ENCODE data around the gene EPN3.

EPN3 gene

DNA sequence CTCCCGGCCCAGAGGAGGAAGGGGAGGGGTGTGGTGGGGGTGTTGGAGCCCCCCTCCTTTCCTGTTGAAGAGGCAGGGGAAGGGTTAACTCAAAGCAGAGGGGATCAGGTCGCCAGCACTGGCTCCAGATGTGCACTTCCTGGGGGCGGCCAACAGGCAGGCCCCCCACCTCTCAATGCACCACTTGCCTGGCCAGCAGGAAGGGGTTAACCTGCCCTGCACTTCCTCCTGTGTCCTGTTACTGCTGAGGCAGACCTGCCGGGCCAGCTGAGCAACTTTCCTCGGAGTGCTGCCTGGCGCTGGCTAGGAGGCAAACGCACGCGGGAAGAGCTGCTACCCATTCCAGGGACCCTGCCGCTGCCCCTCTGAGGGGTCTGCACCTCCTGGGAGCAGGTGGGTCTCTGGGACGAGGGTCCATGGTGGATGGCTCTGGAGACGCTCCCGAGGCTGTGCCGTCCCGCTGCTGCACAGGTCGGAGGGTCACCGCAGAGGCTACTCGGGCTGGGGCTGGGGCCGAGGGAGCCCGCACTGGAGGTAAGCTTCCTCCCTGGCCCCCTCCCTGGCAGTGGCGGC is at the start of gene EPN3:
Gene EPN3 (plus strand): TSS at position 284 of the 573 bp plus-strand sequence. CDS start 3,822 bp downstream, outside the sequence.
- DNase-seq (ENCODE audit: low read depth, low spot score): no peak

DNA sequence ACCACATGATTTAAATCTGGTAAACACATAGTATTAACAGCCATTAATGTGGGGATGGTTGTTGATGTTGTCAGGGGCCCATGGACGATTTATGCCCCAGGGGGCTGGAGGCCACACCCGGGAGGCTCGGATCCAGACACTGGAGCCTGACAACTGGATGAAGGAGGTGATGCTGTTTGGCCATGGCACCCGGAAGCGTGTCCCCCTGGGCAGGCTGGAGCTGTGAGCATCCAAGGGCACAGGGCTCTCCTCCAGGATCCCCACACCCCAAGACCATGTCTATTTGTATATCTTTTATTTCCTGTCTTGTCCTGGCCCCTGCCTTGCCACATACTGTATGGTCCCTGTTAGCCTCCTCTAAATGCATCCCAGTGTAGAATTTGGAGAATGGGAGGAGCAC is 49.3 kb upstream of the EPN3 start:
- no peak for DNase-seq (ENCODE audit: low read depth, low spot score)

DNA sequence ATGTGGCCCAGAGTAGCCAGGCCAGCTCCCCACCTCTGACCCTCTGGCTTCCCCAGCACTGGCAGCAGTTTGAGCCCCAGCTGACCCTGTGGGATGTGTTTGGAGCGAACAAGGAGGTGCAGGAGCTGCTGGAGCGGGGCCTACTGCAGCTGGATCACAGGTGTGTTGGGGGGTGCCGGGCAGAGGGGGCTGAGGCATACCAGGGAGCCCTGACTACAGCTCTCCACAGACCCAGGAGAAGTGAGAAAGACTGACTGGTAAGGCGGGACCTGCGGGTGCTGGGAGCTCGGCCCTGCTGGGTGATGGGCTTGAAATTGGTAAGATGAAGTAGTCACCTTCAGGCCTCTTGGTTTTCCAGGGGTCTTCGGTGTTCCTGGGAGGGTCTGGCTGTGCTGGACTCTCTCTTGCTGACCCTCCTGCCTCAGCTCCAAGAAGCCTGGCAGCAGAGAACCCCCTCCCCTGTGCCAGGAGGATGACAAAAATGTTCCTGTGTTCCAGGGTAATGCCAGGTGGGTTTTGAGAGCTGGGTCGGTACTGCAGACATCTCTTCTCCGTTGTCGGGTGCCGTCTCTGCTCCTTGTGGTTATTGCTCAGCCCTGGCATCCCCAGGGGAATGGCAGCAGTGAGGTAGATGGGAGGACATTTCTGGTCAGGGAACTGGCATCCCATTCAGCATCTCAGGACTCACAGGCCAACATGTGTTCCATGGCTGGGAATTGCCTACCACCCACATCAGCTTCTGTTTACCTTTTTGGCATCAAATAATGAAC is 48.0 kb upstream of the EPN3 start:
- DNase-seq (ENCODE audit: low read depth, low spot score): no peak

DNA sequence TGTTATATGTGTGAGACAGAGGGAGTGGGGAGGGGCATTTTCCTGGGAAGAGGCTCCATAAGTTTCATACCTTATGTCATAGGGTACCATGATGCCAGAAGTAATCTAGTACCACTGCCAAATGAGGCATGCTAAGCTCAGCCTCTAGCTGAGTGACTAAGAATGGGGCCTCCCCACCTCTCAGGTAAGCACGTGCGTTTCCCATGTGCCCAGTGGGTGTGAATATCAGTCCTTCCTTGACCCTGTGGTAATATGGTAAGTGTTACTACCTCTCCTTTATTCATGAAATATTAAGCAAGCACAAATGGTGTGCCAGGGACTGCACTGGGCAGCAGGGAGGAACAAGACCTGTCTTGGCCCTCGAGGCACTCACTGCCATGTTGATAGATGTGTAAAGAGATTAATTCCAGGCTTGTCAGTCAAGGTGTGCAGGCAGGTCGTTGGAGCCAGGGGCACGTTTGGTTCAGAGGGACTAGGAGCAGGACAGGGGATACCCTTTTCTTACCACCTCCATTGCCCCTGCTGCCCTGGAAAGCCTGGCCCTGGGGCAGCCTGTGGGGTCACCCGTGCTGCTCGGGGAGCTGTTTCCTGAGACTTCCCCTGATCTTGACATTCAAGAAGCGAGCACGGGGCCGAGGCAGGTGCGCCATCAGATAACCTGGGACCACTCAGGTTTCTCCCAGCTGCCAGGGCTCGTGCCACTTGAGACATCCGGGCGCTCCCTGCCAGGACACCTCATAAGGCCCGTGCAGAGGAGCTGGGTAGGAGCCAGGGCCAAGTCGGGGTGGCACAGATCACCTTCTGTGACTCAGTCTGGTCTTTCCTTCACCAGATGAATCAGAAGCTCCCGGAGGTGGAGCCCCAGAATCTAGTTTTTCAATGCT is 45.1 kb upstream of the EPN3 start:
- no peak for DNase-seq (ENCODE audit: low read depth, low spot score)

DNA sequence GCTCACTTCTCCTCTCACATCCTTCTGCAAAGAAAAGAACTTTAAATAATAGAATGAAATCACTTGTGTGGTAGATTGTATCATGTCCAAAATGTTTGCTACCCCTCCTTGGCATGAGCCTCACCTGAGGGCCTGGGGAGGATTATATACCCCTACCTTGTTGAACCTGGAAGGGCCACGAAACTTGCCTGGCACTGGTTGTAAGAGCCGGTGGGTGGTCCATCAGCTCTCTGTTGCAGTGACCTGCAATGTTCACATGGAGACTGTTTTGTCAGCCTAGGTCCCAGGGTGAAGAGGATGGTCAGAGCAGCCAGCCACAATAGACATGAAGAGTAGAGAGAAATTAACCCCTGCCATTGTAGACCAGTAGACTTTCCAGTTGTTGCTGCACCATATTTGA is 43.7 kb upstream of the EPN3 start:
- DNase-seq (ENCODE audit: low read depth, low spot score): no peak

DNA sequence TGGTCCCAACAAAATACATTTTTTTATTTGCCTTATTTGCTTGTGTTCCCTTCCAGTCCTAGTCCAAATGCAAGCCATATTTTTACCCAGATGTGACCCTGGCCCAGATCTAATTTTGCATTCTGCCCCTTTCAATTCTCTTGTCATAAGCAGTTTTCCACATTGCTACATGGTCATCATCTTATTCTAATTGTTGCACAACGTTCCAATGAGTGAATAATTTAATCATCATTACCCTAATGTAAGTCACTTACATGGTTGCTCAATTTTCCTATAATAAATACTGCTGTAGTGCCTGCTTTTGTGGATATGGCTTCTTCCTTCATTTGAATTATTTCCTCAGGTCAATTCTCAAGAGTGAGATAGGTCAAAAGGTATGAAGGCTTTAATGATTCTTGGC is 41.0 kb upstream of the EPN3 start:
- DNase-seq (ENCODE audit: low read depth, low spot score): no peak

DNA sequence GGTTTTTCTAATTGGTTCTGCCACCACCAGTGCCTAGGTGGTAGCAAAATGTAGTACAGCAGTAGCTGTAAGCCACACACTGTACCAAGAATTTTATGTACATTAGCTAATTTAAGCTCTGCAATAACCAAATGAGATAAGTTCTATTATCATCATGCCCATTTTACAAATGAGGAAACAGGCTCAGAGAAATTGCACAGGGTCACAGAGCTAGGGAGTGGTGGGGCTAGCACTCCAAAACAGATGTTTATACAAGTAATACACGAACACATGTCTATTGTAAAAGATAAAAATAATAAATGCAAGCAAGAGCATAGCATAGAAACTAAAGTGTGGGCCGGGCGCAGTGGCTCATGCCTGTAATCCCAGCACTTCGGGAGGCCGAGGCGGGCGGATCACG is 40.3 kb upstream of the EPN3 start:
- no peak for DNase-seq (ENCODE audit: low read depth, low spot score)

DNA sequence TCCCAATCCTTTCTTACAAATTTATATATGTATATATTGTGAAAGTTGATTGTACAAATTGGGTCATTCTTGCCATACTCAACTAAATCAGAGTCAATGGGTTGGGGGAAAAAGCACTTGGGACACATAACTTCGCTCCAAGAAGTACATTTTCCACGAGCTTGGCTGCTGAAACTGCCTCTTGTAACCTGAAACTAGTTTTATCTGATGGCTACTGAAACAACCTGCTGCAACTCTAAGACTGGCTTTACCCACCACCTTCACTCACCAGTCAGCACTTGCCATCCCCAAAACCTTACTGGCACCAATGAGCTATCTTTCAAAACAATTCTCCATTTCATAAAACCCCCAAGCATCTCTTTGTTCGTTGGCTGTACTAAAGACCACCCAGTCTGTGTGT is 38.8 kb upstream of the EPN3 start:
- DNase-seq (ENCODE audit: low read depth, low spot score): no peak

DNA sequence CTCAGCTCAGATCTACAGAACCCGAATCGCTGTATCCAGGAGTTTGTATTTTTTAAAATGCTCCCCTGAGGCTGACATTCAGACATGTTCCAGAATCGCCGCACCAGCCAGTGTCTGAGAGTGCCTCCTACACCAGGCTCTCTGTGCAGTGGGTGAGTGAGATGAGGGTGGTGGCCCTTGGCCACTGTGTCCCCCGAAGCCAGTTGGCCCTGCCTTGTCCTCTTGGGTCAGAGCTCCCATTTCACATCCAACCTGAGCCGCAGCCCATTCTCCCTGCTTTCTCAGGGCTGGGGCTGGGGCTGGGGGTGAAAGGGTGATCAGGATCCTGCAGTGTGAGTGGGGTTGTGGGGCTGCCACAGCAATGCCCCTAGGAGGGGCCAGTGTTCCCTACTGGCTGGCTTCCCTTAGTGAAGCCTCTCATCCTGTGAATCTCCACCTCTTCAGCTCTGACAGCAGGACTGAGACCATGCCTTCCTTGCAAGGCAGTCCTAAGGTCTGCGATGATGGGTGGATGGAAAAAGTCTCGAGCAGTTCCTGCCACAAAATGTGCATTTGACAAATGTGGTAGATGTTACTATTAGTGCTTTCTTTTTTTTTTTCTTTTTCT is 37.2 kb upstream of the EPN3 start:
- no peak for DNase-seq (ENCODE audit: low read depth, low spot score)

DNA sequence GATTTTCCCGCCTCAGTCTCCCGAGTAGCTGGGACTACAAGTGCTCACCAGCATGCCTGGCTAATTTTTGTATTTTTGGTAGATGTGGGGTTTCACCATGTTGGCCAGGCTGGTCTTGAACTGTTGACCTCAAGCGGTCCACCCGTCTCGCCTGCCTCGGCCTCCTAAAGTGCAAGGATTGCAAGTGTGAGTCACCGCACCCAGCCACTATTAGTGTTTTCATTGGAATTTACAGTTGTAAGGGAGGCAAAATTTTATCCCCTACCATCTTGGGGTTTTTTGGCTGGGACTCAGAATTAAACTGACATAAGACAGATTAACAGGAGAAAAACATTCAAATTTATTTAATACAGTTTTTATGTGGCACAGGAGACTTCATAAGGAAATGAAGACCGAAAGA is 36.6 kb upstream of the EPN3 start:
- DNase-seq (ENCODE audit: low read depth, low spot score): no peak

DNA sequence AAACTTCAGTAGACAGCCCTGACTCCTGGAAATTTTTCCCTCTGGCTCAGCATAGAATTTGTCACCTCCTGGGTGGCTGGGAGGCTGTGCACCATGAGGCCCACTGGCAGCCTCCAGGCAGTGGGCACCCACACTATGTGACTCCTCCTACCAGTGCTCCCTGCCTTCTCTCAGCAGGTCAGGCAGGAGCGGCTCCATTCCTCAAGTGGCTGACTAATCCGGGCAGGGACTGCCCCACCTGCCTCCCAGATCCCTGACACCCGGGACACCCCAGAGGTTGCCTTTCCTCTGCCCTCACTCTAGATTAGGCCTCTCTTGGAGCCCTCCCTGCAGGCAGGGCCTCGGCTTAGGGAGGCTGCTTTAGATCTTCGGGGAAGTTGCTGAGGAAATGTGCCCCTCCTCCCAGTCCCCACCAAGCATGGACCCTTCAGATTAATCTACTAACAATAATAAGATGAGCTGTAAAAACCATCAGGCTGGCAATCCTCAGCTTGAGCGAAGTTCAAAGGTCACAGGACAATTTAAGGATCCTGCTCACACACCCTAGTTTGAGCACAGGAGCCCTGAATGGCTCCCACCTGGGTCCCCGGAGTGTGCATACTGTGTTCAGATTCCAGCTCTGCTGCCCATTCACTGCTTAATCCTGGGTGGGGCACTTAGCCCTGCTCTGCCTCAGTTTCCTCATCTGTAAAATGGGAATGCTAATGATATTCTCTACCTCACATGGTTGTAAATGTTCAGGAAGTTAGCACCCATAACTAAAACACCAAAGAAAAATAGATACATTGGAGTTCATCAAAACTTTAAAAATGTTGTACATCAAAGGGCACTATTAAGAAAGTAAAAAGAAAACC is 34.3 kb upstream of the EPN3 start:
- no peak for DNase-seq (ENCODE audit: low read depth, low spot score)

DNA sequence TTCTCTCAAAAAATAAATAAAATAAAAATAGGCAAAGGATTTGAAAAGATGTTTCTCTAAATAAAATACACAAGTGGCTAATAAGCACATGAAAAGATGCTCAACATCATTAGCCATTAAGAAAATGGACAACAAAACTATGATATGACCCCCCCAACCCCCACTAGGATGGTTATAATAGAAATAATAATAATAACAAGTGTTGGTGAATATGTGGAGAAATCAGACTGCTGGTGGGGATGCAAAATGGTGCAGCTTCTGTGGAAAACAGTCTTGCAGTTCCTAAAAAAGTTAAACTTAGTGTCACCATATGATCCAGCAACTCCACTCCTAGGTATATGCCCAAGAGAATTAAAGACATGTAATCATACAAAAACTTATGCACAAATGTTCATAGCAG is 33.3 kb upstream of the EPN3 start:
- DNase-seq (ENCODE audit: low read depth, low spot score): no peak

DNA sequence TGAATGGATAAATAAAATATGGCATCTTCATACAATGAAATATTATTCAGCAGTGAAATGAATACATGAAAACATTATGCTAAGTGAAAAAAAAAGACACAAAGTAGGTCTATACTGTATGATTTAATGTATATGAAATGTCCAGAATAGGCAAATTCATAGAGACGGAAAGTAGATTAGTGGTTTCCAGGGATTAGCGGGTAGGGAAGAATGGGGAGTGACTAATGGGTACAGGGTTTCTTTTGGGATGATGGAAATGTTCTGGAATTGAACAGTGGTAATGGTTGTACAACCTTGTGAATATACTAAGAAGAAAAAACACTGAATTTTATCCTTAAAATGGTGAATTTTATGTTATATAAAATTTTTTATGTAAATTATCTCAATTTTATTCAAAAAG is 32.8 kb upstream of the EPN3 start:
- DNase-seq (ENCODE audit: low read depth, low spot score): no peak

DNA sequence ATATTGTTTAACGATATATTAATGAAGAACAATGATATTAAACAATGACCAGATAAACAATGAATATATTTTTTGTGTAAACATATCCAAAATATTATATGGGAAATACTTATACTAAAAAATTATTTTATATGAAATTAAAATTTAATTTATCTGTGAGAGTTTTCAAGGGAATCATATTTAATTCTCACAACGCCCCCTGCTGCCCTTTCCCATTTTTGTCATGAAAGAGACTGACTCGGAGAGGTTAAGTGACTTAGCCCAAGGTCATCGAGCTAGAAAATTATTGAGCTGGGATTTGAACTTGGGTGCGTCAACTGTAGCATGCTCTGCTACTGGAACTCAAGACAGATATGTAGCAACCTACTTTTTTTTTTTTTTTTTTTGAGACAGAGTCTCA is 31.5 kb upstream of the EPN3 start:
- no peak for DNase-seq (ENCODE audit: low read depth, low spot score)

DNA sequence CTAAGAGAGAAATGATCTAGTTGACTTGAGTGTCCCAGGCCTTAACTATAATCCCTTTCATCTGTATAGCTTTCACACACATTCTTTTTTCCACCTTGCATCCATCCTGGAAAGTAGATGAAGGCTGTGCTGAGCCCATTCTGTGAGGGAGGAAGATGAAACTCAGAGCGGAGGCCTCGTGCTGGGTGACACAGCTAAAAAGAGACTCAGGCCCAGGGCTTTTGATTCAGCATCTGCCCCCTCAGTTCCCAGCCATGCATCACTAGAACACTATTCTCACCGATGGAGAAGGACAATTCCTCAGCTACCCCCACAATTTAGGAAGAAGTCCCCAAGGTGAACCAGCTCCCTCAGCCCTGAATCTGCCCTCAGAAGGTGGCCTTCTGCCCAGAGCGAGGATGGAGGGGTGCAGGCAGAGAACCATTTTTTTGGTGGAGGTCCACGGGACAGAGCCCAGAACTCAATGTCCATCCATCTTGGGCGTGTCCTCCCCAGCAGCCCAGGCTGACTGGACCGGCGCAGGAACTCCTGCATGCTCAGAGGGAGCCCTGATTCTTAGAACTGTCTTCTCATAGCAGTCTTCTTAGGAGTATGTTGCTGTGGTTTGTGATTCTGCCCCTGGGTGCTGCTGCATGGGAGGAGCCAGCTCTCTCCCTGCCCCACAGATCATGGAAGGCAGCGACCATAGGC is 30.1 kb upstream of the EPN3 start:
- DNase-seq (ENCODE audit: low read depth, low spot score): no peak

DNA sequence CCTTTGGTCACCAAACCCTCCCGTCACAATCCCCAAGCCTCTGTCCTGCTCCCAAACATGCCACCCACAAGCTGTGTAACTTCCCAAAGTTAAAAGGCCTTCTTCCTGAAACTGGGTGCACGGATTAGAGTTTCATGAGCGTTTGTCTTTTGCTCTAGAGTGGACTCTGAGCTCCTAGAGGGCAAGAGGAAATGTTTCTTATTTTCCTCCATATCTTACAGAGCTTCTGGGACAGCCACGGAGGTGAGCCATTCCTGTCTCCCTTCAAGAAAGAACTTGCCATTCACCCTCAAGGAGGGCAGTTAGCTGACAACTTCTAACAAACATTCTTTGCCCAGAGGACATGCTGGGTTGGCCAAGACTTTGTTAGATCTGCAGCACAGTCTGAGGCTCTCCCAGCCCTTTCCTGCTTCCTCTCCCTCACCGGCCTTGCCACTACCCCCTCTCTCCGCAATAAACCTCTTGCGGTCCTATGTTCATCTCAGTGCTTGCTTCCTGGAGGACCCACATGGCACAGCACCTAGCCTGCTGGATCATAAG is 26.9 kb upstream of the EPN3 start:
- DNase-seq (ENCODE audit: low read depth, low spot score): no peak

DNA sequence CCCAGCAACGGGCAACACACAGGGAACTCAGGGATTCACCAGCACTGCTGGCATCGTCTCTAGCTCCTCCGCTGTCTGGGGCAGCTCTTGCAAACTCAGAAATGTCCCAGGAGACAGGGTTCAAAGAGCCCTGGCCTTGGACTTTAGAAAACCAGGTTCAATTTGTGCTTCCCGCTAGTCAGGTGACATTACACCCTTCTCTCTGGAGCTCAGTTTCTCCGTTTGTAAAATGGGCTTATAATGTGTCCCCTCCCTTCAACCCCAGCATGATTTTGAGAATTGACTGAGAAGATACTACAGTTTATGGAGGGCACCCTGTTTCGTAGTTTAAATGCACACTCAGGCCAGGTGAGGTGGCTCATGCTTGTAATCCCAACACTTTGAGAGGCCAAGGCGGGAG is 26.2 kb upstream of the EPN3 start:
- DNase-seq (ENCODE audit: low read depth, low spot score): no peak

DNA sequence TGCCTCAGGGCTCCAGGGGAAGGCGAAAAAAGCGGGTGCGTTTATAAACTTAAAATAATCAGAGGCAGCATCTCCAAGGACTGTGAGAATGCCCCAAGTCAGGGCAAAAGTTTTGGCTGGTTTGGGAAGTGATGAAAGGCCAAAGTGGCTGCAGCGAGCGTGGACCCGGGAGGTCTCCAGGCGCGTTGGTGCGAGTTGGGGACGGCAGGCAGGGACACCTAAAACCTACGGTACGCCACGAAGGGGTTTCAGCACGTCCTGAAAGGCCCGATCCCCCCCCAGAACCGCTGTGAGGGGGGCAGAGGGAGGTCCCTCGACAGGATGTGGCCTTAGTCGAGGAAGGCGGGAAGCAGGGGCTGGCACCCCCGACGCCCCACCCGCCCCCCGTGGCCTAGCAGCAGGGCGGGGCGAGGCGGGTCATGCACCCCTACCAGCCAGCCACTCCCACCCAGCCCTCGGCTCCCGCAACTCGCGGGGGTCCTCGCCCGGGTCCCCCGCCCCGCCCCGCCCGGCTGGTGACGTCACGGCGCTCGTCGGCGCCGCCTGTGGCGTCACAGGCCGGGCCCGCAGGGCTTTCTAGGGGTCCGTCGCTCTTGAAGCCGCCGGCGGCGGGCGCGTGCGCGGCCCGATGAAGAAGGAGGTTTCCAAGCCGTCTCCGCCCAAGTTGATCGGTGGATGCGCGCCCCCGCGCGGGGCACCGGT is 24.5 kb upstream of the EPN3 start, which contains the start of gene MYCBPAP:
Gene MYCBPAP (plus strand): TSS at position 569 of the 702 bp plus-strand sequence. CDS start 236 bp downstream, outside the sequence.
- DNase-seq (ENCODE audit: low read depth, low spot score): peak; percentile 57

DNA sequence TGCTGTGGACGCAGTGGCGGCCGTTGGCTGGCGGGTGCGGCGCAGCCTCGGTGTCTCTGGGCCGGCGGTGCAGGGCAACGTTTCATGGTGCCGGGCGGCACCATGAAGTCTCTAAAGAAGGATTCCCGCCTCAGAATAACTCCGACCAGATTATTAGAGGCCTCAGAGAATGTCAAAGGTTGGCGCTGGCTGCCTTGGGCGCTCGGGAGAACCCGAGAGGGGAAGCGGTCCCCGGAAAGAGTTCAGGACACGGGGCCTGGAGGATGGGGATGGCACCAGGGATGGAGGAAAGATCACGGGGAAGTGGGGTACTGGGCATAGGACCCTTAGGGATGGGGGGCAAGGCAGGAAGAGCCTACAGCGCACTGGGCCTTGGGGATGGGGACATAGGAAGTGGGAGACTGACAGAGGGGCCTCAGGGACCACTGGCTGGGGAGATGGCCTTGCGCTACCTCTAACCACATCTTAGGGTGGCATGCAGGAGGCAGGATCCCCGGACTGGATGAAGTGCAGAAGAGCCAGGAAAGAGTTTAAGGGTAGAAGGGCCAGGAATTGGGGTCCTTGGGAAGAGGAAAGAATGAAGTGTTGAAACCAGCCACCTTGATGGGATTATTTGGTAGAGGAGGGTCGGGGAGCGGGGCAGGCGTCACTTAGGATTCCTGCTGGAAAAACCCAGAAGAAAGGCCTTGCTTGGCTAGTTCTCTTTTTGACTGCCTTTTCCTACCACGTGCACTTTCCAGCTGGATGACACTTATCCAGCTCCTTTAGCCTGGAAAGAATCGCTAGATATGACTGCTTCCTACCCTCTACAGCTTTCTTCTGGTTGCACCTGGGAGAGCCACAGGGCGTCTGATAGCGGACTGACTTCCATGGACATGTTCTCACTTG is 23.7 kb upstream of the EPN3 start:
- DNase-seq (ENCODE audit: low read depth, low spot score): no peak

Measured in activated naive CD8-positive, alpha-beta T cell treated with anti-CD3 and anti-CD28 coated beads, Interleukin-2, amount 50 U/mL, for 16 hours (primary cell).